ENCODE results near the gene AUTS2.

Gene AUTS2

GRCh38 chr7:69967689-69968450 lies 369.6 kb downstream of the AUTS2 start:
- TF ChIP-seq CTCF (IDR thresholded peaks at IDR 0.05; ENCODE audit: low read depth, low read length, missing control alignments), result no peak
- no peak for DNase-seq (ENCODE audit: extremely low read depth, low read depth)
- no peak overlapping the region for H3K4me3 ChIP-seq (replicated peaks; ENCODE audit: low read depth, low read length)

GRCh38 chr7:69968969-69969556 lies 370.8 kb downstream of the AUTS2 start:
- TF ChIP-seq CTCF (IDR thresholded peaks at IDR 0.05; ENCODE audit: low read depth, low read length, missing control alignments), result no peak
- no peak overlapping the region for H3K4me3 ChIP-seq (replicated peaks; ENCODE audit: low read depth, low read length)
- no peak for DNase-seq (ENCODE audit: extremely low read depth, low read depth)

GRCh38 chr7:69981646-69982045 lies 383.4 kb downstream of the AUTS2 start:
- no peak overlapping the region for H3K4me3 ChIP-seq (replicated peaks; ENCODE audit: low read depth, low read length)
- DNase-seq (ENCODE audit: extremely low read depth, low read depth), result no peak
- TF ChIP-seq CTCF (IDR thresholded peaks at IDR 0.05; ENCODE audit: low read depth, low read length, missing control alignments), result no peak

GRCh38 chr7:69982197-69982596 lies 383.9 kb downstream of the AUTS2 start:
- H3K4me3 ChIP-seq (replicated peaks; ENCODE audit: low read depth, low read length), result no peak overlapping the region
- no peak for TF ChIP-seq CTCF (IDR thresholded peaks at IDR 0.05; ENCODE audit: low read depth, low read length, missing control alignments)
- DNase-seq (ENCODE audit: extremely low read depth, low read depth), result no peak

- TF ChIP-seq CTCF (IDR thresholded peaks at IDR 0.05; ENCODE audit: low read depth, low read length, missing control alignments), result no peak
- no peak overlapping the region for H3K4me3 ChIP-seq (replicated peaks; ENCODE audit: low read depth, low read length)
- no peak for DNase-seq (ENCODE audit: extremely low read depth, low read depth)
These were observed 391.3 kb downstream of the AUTS2 start for GRCh38 chr7:69989551-69989950.

GRCh38 chr7:69992938-69993337 lies 394.7 kb downstream of the AUTS2 start:
- no peak overlapping the region for H3K4me3 ChIP-seq (replicated peaks; ENCODE audit: low read depth, low read length)
- no peak for DNase-seq (ENCODE audit: extremely low read depth, low read depth)
- TF ChIP-seq CTCF (IDR thresholded peaks at IDR 0.05; ENCODE audit: low read depth, low read length, missing control alignments), result no peak

Data from HFF-Myc (cell line).